H1 (cell line): ENCODE results near the gene LEKR1. TPM values are rescaled to one million over a fixed set of nuclear protein-coding genes. Genes with fewer than 3 reads are reported as not detected.

Experiments
- CTBP2 ChIP-seq: IDR thresholded peaks from 2 replicates; pipeline ENCODE4 v1.7.0; 2011; ENCODE audit warnings: borderline replicate concordance, mild to moderate bottlenecking, moderate library complexity, mixed read lengths, low read length; ENCODE audit not compliant: insufficient read depth, insufficient read length
- KDM1A ChIP-seq: fragments of 200-600, 300-600 bp; sonication (generic); IDR thresholded peaks from 2 replicates; pipeline ENCODE4 v1.7.1; 2016; ENCODE audit warnings: mild to moderate bottlenecking, low read length, borderline replicate concordance
- SIN3A ChIP-seq, 2 experiments: IDR thresholded peaks in 1 of 2; conservative IDR thresholded peaks in 1 of 2; 2 replicates each; pipeline ENCODE4 v1.6.1; 2011 to 2012; ENCODE audit warnings: low read length in 2 of 2, improper control_type of control experiment in 1 of 2, low read depth in 1 of 2, mild to moderate bottlenecking in 1 of 2
- SIX5 ChIP-seq: IDR thresholded peaks from 2 replicates; pipeline ENCODE4 v1.6.1; 2011; ENCODE audit warnings: mild to moderate bottlenecking, low read depth, low read length
- SP1 ChIP-seq: IDR thresholded peaks from 2 replicates; pipeline ENCODE4 v1.6.1; 2011; ENCODE audit warnings: low read depth, low read length
- YY1 ChIP-seq: IDR thresholded peaks from 2 replicates; pipeline ENCODE4 v1.6.1; 2011; ENCODE audit warnings: low read depth, mild to moderate bottlenecking, low read length
- polyA plus RNA-seq, 7 experiments: library from polyadenylated mRNA; depleted of rRNA in 3 of 7; stranded (reverse) in 5 of 7; unstranded in 2 of 7; fragments of >200 nt in 5 of 7; fragments of 200-250 nt in 2 of 7; gene quantifications; 1 replicate in 5 of 7; 2 replicates in 1 of 7; 4 replicates in 1 of 7; pipeline versions ENCODE4 v1.2.1 to v1.2.3, GENCODE V29; 2011 to 2013; ENCODE audit warnings: missing spikeins in 2 of 7, mixed read lengths in 2 of 7
- total RNA-seq: library from RNA; stranded (reverse); fragmentation: NEBNext Ultra II Directional; extraction: Animal tissue kit (Norgen Biotek cat#: 25700); gene quantifications from 2 replicates; pipeline ENCODE4 v1.2.1, GENCODE V29; 2021

The LEKR1 gene
- total and polyA plus RNA-seq, 2 of the 8 experiments (the other 6 are each of a cell fraction or from before 2014, with no cell fraction given) = 0.08 TPM; not detected in 1

GRCh38 chr3:156915372-156915771, 89.2 kb downstream of the LEKR1 start (continued):
- TF ChIP-seq SIX5 (no peak), SP1 (no peak), CTBP2 (no peak), SIN3A (conservative IDR thresholded peaks at IDR 0.05 in 1 of 2, IDR thresholded peaks at IDR 0.05 in 1 of 2; ENCODE audit: low read depth in 1 of 2, low read length in 2 of 2) (no peak), KDM1A (no peak), YY1 (no peak)
- TF ChIP-seq, all 59 proteins: peak for 0
